ENCODE measurements around the gene WNT7B. TPM values are rescaled to one million over a fixed set of nuclear protein-coding genes. Genes with fewer than 3 reads are reported as not detected.

The WNT7B gene
- total RNA-seq, 5 donors from 2014 or later (not counting 1 experiment from before 2014, with no cell fraction given): 0.15 TPM; not detected in 4

DNA sequence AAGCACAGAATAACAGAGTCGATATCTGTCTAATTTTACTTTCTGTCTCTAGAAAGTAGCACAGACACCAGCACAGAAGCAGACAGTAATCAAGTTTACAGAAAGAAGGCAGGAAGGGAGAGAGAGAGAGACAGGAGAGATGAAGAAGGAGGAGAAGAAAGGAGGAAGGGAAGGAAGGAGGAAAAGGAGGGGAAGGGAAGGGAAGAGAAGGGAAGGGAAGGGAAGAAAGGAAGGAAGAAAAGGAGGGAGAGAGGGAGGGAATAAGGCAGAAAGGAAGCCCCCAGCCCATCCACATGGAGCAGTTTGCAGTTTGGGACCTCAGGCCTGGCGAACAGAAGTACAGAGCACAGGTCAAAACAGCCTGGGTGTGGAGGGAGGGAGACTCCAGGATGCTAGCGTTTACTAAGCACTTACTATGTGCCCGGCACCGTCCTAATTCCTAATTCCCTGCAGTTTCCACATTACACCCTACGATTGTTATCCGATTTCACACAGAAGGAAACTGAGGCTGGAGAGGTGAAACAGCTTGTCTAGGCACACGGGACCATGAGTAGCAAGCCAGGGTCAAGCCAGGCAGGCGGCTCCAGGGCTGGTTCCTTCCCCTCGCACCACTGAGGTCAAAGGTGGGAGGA, 46.0 kb upstream of the WNT7B start:
- peaks cover 5 to 6% (median 6%) of the 10 kb centered on the region in 3 donors for H3K4me1 Mint-ChIP-seq
- H3K9me3 Mint-ChIP-seq: no peaks in the 10 kb centered on the region
- CTCF ChIA-PET: no interaction called here
- no peak overlapping the region for H3K27ac Mint-ChIP-seq
- Histone ChIP-seq H3K27me3 (replicated peaks in 1 of 2; ENCODE audit: control insufficient read depth in 2 of 2, extremely low read depth in 1 of 2, insufficient read depth in 2 of 2, low read length in 1 of 2) (peaks cover 0 to 44% of the 10 kb centered on the region in 2 experiments), H3K4me1 (ENCODE audit: control insufficient read depth in 1 of 2, extremely low read depth in 1 of 2, insufficient read depth in 2 of 2, low read length in 2 of 2) (no peaks in the 10 kb centered on the region), H3K27ac (ENCODE audit: low read length) (no peak overlapping the region), H3K4me3 (ENCODE audit: control insufficient read depth in 1 of 2, extremely low read depth in 1 of 2, low read length in 1 of 2) (no peak overlapping the region), H3K36me3 (ENCODE audit: control insufficient read depth in 2 of 2, extremely low read depth in 1 of 2, insufficient read depth in 1 of 2, low read length in 1 of 2) (no peaks in the 10 kb centered on the region), H3K9me3 (no peaks in the 10 kb centered on the region)
- no peak for DNase-seq
- POLR2A ChIA-PET: no interaction called here
- 96% methylated on average over 4 of the region's 10 CpGs for WGBS (ENCODE audit: insufficient coverage)
- ATAC-seq (replicated peaks in 1 of 4): no peak
- no peaks in the 10 kb centered on the region for H3K36me3 Mint-ChIP-seq
- no peak overlapping the region for H3K4me3 Mint-ChIP-seq
- peaks cover 29 to 35% of the 10 kb centered on the region in 2 donors for H3K27me3 Mint-ChIP-seq

DNA sequence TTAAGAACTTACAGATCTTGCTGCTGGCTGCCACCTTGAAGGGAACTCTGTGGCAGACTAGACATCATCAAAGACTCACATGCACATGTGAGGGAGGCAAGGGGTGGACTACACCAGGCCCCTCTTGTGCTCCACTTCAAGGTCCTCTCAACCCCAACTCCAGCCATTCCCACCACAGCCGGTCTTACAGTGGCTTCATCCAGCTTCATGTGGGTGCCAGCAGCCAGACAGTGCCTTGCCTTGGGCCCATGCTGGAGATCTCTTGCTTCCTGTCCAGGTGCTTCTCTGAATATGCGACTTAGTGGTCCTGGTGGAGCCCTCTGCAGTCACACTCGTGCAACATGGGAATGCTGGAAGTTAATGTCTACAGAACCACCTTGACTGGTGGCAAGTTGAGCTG, 44.6 kb upstream of the WNT7B start:
- WGBS (ENCODE audit: insufficient coverage): 100% methylated on average over 1 of the region's 3 CpGs
- ATAC-seq (replicated peaks in 1 of 4) (no peak), DNase-seq (peak in 1 of 35 experiments; percentile 23)
- no peaks in the 10 kb centered on the region for H3K4me1 ChIP-seq (ENCODE audit: control insufficient read depth in 1 of 2, extremely low read depth in 1 of 2, insufficient read depth in 2 of 2, low read length in 2 of 2)
- Mint-ChIP-seq H3K36me3 (no peaks in the 10 kb centered on the region), H3K27me3 (peaks cover 22 to 27% of the 10 kb centered on the region in 2 donors), H3K4me1 (peaks cover under 1 to 2% (median 1%) of the 10 kb centered on the region in 3 donors), H3K9me3 (no peaks in the 10 kb centered on the region), H3K27ac (no peak overlapping the region), H3K4me3 (no peak overlapping the region)
- CTCF ChIA-PET: interaction anchor here in 1 of 2 donors (0.6 kb wide), 1 partner anchor 117 kb away, joined by 3 read pairs; no protein-coding TSS in a partner anchor
- no peaks in the 10 kb centered on the region for H3K9me3 ChIP-seq
- POLR2A ChIA-PET: no interaction called here
- H3K36me3 ChIP-seq (ENCODE audit: control insufficient read depth in 2 of 2, extremely low read depth in 1 of 2, insufficient read depth in 1 of 2, low read length in 1 of 2): no peaks in the 10 kb centered on the region
- peaks cover 0 to 34% of the 10 kb centered on the region in 2 experiments for H3K27me3 ChIP-seq (replicated peaks in 1 of 2; ENCODE audit: control insufficient read depth in 2 of 2, extremely low read depth in 1 of 2, insufficient read depth in 2 of 2, low read length in 1 of 2)
- no peak overlapping the region for H3K27ac ChIP-seq (ENCODE audit: low read length)
- no peak overlapping the region for H3K4me3 ChIP-seq (ENCODE audit: control insufficient read depth in 1 of 2, extremely low read depth in 1 of 2, low read length in 1 of 2)

DNA sequence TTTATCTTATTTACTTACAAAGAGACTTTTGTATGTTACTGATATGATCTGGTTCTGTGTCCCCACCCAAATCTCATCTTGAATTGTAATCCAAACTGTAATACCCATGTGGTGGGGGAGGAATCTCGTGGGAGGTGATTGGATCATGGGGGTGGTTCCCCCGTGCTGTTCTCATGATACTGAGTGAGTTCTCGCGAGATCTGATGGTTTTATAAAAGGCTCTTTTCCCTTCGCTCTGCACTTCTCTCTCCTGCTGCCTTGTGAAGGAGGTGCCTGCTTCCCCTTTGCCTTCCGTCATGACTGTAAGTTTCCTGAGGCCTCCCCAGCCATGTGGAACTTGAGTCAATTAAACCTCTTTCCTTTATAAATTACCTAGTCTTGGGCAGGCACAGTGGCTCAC, 42.4 kb upstream of the WNT7B start:
- no peaks in the 10 kb centered on the region for H3K36me3 ChIP-seq (ENCODE audit: control insufficient read depth in 2 of 2, extremely low read depth in 1 of 2, insufficient read depth in 1 of 2, low read length in 1 of 2)
- ATAC-seq (replicated peaks in 1 of 4): no peak
- peaks cover 0 to 4% of the 10 kb centered on the region in 2 experiments for H3K4me1 ChIP-seq (ENCODE audit: control insufficient read depth in 1 of 2, extremely low read depth in 1 of 2, insufficient read depth in 2 of 2, low read length in 2 of 2)
- WGBS (ENCODE audit: insufficient coverage): 86% methylated on average over 1 of the region's 6 CpGs
- peaks cover 0 to 14% of the 10 kb centered on the region in 2 experiments for H3K27me3 ChIP-seq (replicated peaks in 1 of 2; ENCODE audit: control insufficient read depth in 2 of 2, extremely low read depth in 1 of 2, insufficient read depth in 2 of 2, low read length in 1 of 2)
- H3K27ac ChIP-seq (ENCODE audit: low read length): no peak overlapping the region
- ChIA-PET POLR2A (no interaction called here), CTCF (interaction anchor here in 1 of 2 donors (0.7 kb wide), 1 partner anchor 13 kb away, joined by 3 read pairs; no protein-coding TSS in a partner anchor)
- peaks cover 2 to 4% of the 10 kb centered on the region in 2 donors for H3K27me3 Mint-ChIP-seq
- no peaks in the 10 kb centered on the region for H3K36me3 Mint-ChIP-seq
- no peaks in the 10 kb centered on the region for H3K9me3 ChIP-seq
- no peak for DNase-seq
- H3K9me3 Mint-ChIP-seq: no peaks in the 10 kb centered on the region
- no peak overlapping the region for H3K27ac Mint-ChIP-seq
- H3K4me1 Mint-ChIP-seq: peaks cover 0 to 3% (median 0%) of the 10 kb centered on the region in 3 donors
- H3K4me3 Mint-ChIP-seq: no peak overlapping the region
- no peak overlapping the region for H3K4me3 ChIP-seq (ENCODE audit: control insufficient read depth in 1 of 2, extremely low read depth in 1 of 2, low read length in 1 of 2)

DNA sequence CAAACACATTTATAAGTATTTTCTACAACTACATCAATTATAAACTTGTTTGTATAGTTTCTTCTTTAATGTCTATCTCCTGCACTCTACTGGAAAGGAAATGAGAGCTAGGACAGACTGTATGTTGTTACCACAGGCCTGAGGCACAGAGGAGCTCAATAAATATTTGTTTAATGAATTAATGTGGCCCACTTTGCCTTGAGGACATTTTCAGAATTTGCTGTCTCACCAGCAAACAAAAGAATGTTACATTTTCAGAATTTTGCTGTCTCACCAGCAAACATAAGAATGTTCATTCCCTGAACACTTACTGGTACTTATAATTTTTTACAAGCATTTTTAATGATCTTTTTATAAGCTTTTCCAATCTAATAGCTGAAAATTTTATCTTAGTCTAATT, 41.9 kb upstream of the WNT7B start:
- H3K4me1 Mint-ChIP-seq: peaks cover 0 to 4% (median 0%) of the 10 kb centered on the region in 3 donors
- no peak overlapping the region for H3K27ac Mint-ChIP-seq
- ChIA-PET POLR2A (no interaction called here), CTCF (interaction anchor here (0.6 to 0.7 kb wide), 2 partner anchors 13 to 376 kb away, joined by 3 read pairs; no protein-coding TSS in a partner anchor)
- H3K27ac ChIP-seq (ENCODE audit: low read length): no peak overlapping the region
- H3K27me3 ChIP-seq (replicated peaks in 1 of 2; ENCODE audit: control insufficient read depth in 2 of 2, extremely low read depth in 1 of 2, insufficient read depth in 2 of 2, low read length in 1 of 2): peaks cover 0 to 9% of the 10 kb centered on the region in 2 experiments
- H3K4me1 ChIP-seq (ENCODE audit: control insufficient read depth in 1 of 2, extremely low read depth in 1 of 2, insufficient read depth in 2 of 2, low read length in 2 of 2): peaks cover 0 to 9% of the 10 kb centered on the region in 2 experiments
- no peak overlapping the region for H3K4me3 ChIP-seq (ENCODE audit: control insufficient read depth in 1 of 2, extremely low read depth in 1 of 2, low read length in 1 of 2)
- H3K36me3 Mint-ChIP-seq: no peaks in the 10 kb centered on the region
- H3K36me3 ChIP-seq (ENCODE audit: control insufficient read depth in 2 of 2, extremely low read depth in 1 of 2, insufficient read depth in 1 of 2, low read length in 1 of 2): no peaks in the 10 kb centered on the region
- H3K4me3 Mint-ChIP-seq: no peak overlapping the region
- H3K27me3 Mint-ChIP-seq: peaks cover 0 to 3% of the 10 kb centered on the region in 2 donors
- ATAC-seq (replicated peaks in 1 of 4) (no peak), DNase-seq (no peak)
- no peaks in the 10 kb centered on the region for H3K9me3 Mint-ChIP-seq
- H3K9me3 ChIP-seq: no peaks in the 10 kb centered on the region

DNA sequence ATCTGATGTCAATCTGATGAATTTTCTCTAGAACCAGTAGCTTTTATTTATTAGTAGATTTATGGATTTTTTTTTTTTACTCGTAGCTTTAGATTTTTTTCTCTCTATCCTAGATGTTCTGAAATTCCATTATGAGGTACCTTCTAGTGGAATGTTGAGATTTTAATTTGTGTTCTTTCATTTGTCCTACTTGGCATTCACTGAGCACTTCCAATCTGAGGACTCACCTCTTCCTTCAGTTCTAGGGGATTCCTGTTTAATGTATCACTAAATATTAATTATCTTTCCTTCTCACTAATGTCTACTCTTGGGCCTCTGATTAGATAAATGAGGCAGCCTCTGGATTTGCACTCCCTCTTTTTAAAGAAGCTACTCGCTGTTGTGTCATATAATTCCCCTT, 40.2 kb upstream of the WNT7B start:
- no peak overlapping the region for H3K27ac Mint-ChIP-seq
- Histone ChIP-seq H3K36me3 (ENCODE audit: control insufficient read depth in 2 of 2, extremely low read depth in 1 of 2, insufficient read depth in 1 of 2, low read length in 1 of 2) (no peaks in the 10 kb centered on the region), H3K27ac (ENCODE audit: low read length) (no peak overlapping the region), H3K27me3 (replicated peaks in 1 of 2; ENCODE audit: control insufficient read depth in 2 of 2, extremely low read depth in 1 of 2, insufficient read depth in 2 of 2, low read length in 1 of 2) (no peaks in the 10 kb centered on the region), H3K4me3 (ENCODE audit: control insufficient read depth in 1 of 2, extremely low read depth in 1 of 2, low read length in 1 of 2) (no peak overlapping the region), H3K4me1 (ENCODE audit: control insufficient read depth in 1 of 2, extremely low read depth in 1 of 2, insufficient read depth in 2 of 2, low read length in 2 of 2) (peaks cover 0 to 24% of the 10 kb centered on the region in 2 experiments), H3K9me3 (no peaks in the 10 kb centered on the region)
- H3K27me3 Mint-ChIP-seq: no peaks in the 10 kb centered on the region
- no peaks in the 10 kb centered on the region for H3K36me3 Mint-ChIP-seq
- no peak for DNase-seq
- no peaks in the 10 kb centered on the region for H3K9me3 Mint-ChIP-seq
- CTCF ChIA-PET: interaction anchor here in 1 of 2 donors (0.8 to 1.9 kb wide), 5 partner anchors 9 to 105 kb away, joined by 3 to 10 read pairs (median 3); no protein-coding TSS in a partner anchor
- WGBS (ENCODE audit: insufficient coverage): no CpG with 5 or more reads among the region's 2 CpGs
- ATAC-seq (replicated peaks in 1 of 4): no peak
- H3K4me1 Mint-ChIP-seq: peaks cover 0 to 8% (median 6%) of the 10 kb centered on the region in 3 donors
- no peak overlapping the region for H3K4me3 Mint-ChIP-seq
- POLR2A ChIA-PET: no interaction called here

DNA sequence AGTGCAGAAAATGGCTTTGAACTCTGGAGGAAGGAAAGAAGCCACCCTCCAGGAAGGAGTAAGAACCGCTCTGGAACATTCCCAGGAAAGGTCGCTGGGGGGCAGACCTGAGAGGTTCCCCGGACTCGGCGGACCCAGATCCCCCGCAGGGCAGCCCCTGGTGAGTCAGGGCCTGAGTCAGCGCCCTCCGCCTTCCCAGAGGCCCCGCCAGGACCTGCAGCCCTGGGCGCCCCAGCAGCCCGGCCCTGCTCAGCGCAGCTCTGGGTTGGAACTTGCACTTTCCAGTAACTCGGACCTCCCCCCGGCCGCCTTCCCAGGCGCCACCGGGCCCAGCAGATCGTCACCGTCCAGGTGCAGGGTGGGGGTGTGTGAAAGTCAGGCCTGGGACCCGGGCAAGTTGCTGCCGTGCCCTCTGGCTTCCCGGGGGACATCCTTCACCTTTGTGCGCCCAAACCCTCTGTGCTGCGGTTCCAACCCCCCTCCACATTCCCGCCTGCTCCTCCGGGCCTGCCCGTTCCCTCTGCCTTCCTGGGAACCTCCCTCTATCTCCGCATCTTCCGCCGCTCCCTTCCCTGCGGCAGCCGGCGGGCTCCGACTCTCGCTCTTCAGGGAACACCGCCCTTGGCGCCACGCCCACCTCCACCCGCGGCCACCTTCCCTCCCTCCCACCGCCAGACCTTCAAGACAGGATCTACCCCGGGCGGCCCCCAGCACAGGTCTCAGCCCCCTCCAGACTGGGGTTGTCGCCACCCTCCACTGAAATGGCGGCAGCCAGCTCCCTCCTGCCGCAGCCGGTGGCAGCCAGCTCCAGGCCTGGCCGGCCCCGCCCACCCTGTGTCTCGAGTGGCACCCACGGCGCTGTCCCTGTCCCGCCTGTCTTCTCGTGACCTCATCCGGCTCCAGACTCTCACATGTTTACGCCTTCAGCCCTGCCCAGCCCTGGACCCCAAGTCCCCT, 36.8 kb upstream of the WNT7B start:
- H3K4me3 ChIP-seq (ENCODE audit: control insufficient read depth in 1 of 2, extremely low read depth in 1 of 2, low read length in 1 of 2): peak overlapping the region; percentile 81 to 90
- no peaks in the 10 kb centered on the region for H3K9me3 ChIP-seq
- Mint-ChIP-seq H3K4me1 (peaks cover 0 to 8% (median 6%) of the 10 kb centered on the region in 3 donors), H3K4me3 (peak overlapping the region; percentile 83 to 89 (median 87)), H3K36me3 (no peaks in the 10 kb centered on the region), H3K9me3 (peaks cover 0 to 13% (median 0%) of the 10 kb centered on the region in 3 donors), H3K27me3 (no peaks in the 10 kb centered on the region), H3K27ac (peak overlapping the region; percentile 85 to 91)
- ChIA-PET POLR2A (interaction anchor here in 1 of 2 donors (1.4 kb wide), 1 partner anchor 23 kb away, joined by 8 read pairs; no protein-coding TSS in a partner anchor), CTCF (interaction anchor here (0.6 to 2.7 kb wide), 4 partner anchors 23 to 297 kb away, joined by 3 to 22 read pairs (median 4); no protein-coding TSS in a partner anchor)
- peak overlapping the region; percentile 96 for H3K27ac ChIP-seq (ENCODE audit: low read length)
- ATAC-seq (replicated peaks in 1 of 4) (peak; percentile 81 to 95 (median 94)), DNase-seq (peak; percentile 36 to 88 (median 59))
- WGBS (ENCODE audit: insufficient coverage): under 1% methylated on average over 45 of the region's 56 CpGs
- no peaks in the 10 kb centered on the region for H3K27me3 ChIP-seq (replicated peaks in 1 of 2; ENCODE audit: control insufficient read depth in 2 of 2, extremely low read depth in 1 of 2, insufficient read depth in 2 of 2, low read length in 1 of 2)
- H3K4me1 ChIP-seq (ENCODE audit: control insufficient read depth in 1 of 2, extremely low read depth in 1 of 2, insufficient read depth in 2 of 2, low read length in 2 of 2): peaks cover 0 to 24% of the 10 kb centered on the region in 2 experiments
- no peaks in the 10 kb centered on the region for H3K36me3 ChIP-seq (ENCODE audit: control insufficient read depth in 2 of 2, extremely low read depth in 1 of 2, insufficient read depth in 1 of 2, low read length in 1 of 2)
